RPMI7951 (cell line): ENCODE data around the gene CAMKK2. TPM values are rescaled to one million over a fixed set of nuclear protein-coding genes. Genes with fewer than 3 reads are reported as not detected.

Source experiments
- DNase-seq: peaks from one replicate; pipeline ENCODE4 v3.0.0-alpha.2; 2012; ENCODE audit warnings: low read depth
- total RNA-seq: library from RNA; depleted of rRNA; stranded (reverse); fragments of >200 nt; shearing (Covaris generic); gene quantifications from 2 replicates; pipeline ENCODE4 v1.2.3, GENCODE V29; 2014; rRNA removed

Gene CAMKK2
- total RNA-seq, 1 experiment from 2014 or later: 6.4 TPM

DNA sequence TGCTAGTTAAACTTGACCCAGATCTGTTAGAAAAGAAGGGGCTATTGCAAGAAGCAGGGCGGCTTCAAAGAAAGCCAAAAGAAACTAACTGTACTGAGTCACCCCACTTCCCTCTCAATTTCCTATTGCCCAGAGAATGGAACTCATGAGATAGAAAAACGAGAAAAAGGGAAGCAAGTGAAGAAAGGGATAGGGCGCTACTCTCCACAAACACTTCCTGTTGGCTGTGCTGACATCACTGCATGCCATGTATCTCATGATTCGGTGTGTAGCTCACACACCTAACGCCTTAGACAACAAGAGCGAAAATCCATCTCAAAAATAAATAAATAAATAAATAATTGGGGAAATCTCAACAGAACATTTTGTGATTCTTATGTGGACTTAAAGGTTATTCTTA, 99.6 kb downstream of the CAMKK2 start:
- no peak for DNase-seq

DNA sequence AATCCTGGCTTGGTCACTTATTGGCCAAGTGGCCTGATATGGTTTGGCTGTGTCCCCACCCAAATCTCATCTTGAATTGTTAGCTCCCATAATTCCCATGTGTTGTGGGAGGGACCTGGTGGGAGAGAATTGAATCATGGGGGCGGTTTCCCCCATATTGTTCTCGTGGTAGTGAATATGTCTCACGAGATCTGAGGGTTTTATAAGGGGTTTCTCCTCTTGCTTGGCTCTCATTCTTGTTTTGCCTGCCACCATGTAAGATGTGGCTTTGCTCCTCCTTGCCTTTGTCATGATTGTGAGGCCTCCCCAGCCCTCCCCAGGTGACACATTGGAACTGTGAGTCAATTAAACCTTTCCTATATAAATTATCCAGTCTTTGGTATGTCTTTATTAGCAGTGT, 105.4 kb downstream of the CAMKK2 start:
- no peak for DNase-seq

DNA sequence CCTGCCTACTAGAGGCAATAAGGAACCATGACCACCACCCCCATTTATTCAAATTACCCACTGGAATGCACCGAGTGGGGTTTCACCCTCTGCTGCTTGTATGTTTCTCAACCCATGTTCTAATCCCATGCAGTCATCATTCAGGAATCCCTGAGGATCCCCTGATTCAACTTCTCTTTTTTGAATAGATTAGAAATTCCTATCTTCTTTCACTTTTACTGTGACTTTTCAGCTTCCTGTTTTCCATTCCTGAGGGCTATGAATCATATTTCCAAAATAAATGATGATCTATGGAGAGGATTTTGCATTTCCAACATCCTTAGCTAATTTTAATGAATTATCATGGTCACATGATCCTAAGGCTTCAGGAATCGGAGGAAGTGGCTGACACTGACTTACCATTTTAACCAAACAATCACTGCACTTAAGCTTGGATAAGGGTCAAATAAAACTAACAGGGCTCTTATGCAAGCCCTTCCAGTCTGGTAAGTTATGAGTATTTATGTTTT, 105.9 kb downstream of the CAMKK2 start:
- DNase-seq: peak; percentile 75

GRCh38 chr12:121189619-121190155, 106.8 kb downstream of the CAMKK2 start:
- no peak for DNase-seq

GRCh38 chr12:121189131-121189530, 107.4 kb downstream of the CAMKK2 start:
- no peak for DNase-seq

- DNase-seq: no peak
Observed at GRCh38 chr12:121188227-121188626, 108.3 kb downstream of the CAMKK2 start.

Other genes with a start within 250 kb of the CAMKK2 start
- 4.8 and 5.0 TPM in 2 replicates for gene P2RX7, start 163.8 kb downstream of the CAMKK2 start, total RNA-seq
- gene P2RX4, start 86.6 kb downstream of the CAMKK2 start, total RNA-seq: 8.9 and 10.1 TPM in 2 replicates
- 137 and 152 TPM in 2 replicates for gene ANAPC5, start 55.7 kb upstream of the CAMKK2 start, total RNA-seq
- gene RNF34, start 103.4 kb upstream of the CAMKK2 start, total RNA-seq: 51.5 and 62.7 TPM in 2 replicates